Measurements from ENCODE around the gene ATP2B2. TPM values are rescaled to one million over a fixed set of nuclear protein-coding genes. Genes with fewer than 3 reads are reported as not detected.

Gene ATP2B2
- total RNA-seq, 6 experiments from 2014 or later: 25.9 to 45.1 (median 35.1) TPM

GRCh38 chr3:10358309-10358980 lies 146.9 kb downstream of the ATP2B2 start:
- Histone ChIP-seq H3K36me3 (peaks cover 0 to 59% (median 11%) of the 10 kb centered on the region in 4 donors), H3K9me3 (no peaks in the 10 kb centered on the region), H3K27me3 (no peaks in the 10 kb centered on the region), H3K27ac (no peak overlapping the region), H3K4me3 (no peak overlapping the region), H3K4me1 (no peaks in the 10 kb centered on the region)
- DNase-seq (no peak), ATAC-seq (no peak)
- intact Hi-C loops (cut with DNase I): no loop called here
- no CpG with 5 or more reads among the region's 22 CpGs for WGBS (ENCODE audit: insufficient coverage, low coverage, low lambda C conversion rate, missing lambda C conversion rate)
- TF ChIP-seq POLR2A (IDR thresholded peaks at IDR 0.05): no peak
- no peak for TF ChIP-seq CTCF (IDR thresholded peaks at IDR 0.05)

GRCh38 chr3:10357592-10358308 lies 147.6 kb downstream of the ATP2B2 start:
- H3K36me3 ChIP-seq: peaks cover 0 to 54% (median 7%) of the 10 kb centered on the region in 4 donors
- H3K9me3 ChIP-seq: no peaks in the 10 kb centered on the region
- H3K27ac ChIP-seq: no peak overlapping the region
- intact Hi-C loops (cut with DNase I): no loop called here
- ATAC-seq (peak in 2 of 4 donors; percentile 14 to 21), DNase-seq (no peak)
- H3K4me3 ChIP-seq: no peak overlapping the region
- TF ChIP-seq POLR2A (IDR thresholded peaks at IDR 0.05) (no peak), CTCF (IDR thresholded peaks at IDR 0.05) (no peak)
- H3K4me1 ChIP-seq: no peaks in the 10 kb centered on the region
- no peaks in the 10 kb centered on the region for H3K27me3 ChIP-seq
- WGBS (ENCODE audit: insufficient coverage, low coverage, low lambda C conversion rate, missing lambda C conversion rate): 33% methylated on average over 6 of the region's 7 CpGs

GRCh38 chr3:10357095-10357494 lies 148.3 kb downstream of the ATP2B2 start:
- Histone ChIP-seq H3K9me3 (no peaks in the 10 kb centered on the region), H3K36me3 (peaks cover 0 to 55% (median 7%) of the 10 kb centered on the region in 4 donors), H3K27me3 (no peaks in the 10 kb centered on the region), H3K4me1 (no peaks in the 10 kb centered on the region), H3K27ac (no peak overlapping the region), H3K4me3 (no peak overlapping the region)
- 90% methylated on average over 4 of the region's 6 CpGs for WGBS (ENCODE audit: insufficient coverage, low coverage, low lambda C conversion rate, missing lambda C conversion rate)
- TF ChIP-seq POLR2A (IDR thresholded peaks at IDR 0.05) (no peak), CTCF (IDR thresholded peaks at IDR 0.05) (no peak)
- intact Hi-C loops (cut with DNase I): no loop called here
- DNase-seq (no peak), ATAC-seq (no peak)

- 79% methylated on average over 3 of the region's 5 CpGs for WGBS (ENCODE audit: insufficient coverage, low coverage, low lambda C conversion rate, missing lambda C conversion rate)
- intact Hi-C loops (cut with DNase I): no loop called here
- Histone ChIP-seq H3K36me3 (peaks cover 0 to 59% (median 7%) of the 10 kb centered on the region in 4 donors), H3K27me3 (no peaks in the 10 kb centered on the region), H3K27ac (no peak overlapping the region), H3K9me3 (no peaks in the 10 kb centered on the region), H3K4me3 (no peak overlapping the region), H3K4me1 (no peaks in the 10 kb centered on the region)
- no peak for ATAC-seq
- DNase-seq: peak in 1 of 3 donors; percentile 33
- TF ChIP-seq CTCF (IDR thresholded peaks at IDR 0.05) (no peak), POLR2A (IDR thresholded peaks at IDR 0.05) (no peak)
Observed at GRCh38 chr3:10356461-10356981, 148.9 kb downstream of the ATP2B2 start.

All from right lobe of liver (tissue), 6 donors.